ENCODE results near the gene CACNA1C. TPM values are rescaled to one million over a fixed set of nuclear protein-coding genes. Genes with fewer than 3 reads are reported as not detected.

The CACNA1C gene
- total RNA-seq, 1 donor from 2014 or later = 0.14 TPM

DNA sequence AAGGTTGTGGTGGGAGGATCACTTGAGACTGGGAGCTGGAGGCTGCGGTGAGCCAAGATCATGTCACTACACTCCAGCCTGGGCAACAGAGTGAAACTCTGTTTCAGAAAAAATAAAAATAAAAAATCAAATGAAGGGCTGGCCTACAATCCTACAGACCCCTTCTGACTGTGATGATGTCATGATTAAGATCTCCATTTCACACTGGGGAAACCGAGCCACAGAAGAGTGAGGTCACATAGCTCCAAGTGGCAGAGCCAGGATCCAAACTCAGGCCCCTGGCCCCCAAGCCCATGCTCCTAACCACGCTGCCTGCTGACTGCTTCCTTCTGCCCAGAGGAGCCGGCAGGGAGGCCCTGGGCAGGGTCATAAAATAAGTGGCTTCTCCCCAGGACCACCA lies 483.9 kb downstream of the CACNA1C start:
- no peaks in the 10 kb centered on the region for H3K9me3 Mint-ChIP-seq
- no peaks in the 10 kb centered on the region for H3K36me3 Mint-ChIP-seq (ENCODE audit: low read depth)
- H3K4me3 Mint-ChIP-seq (ENCODE audit: low read depth) = no peak overlapping the region
- no peaks in the 10 kb centered on the region for H3K27me3 Mint-ChIP-seq (ENCODE audit: low read depth)
- intact Hi-C loops (cut with micrococcal nuclease) = no loop called here
- H3K27ac Mint-ChIP-seq = no peak overlapping the region
- H3K4me1 Mint-ChIP-seq (ENCODE audit: low read depth) = peaks cover 3% of the 10 kb centered on the region
- DNase-seq (ENCODE audit: low spot score) = no peak

DNA sequence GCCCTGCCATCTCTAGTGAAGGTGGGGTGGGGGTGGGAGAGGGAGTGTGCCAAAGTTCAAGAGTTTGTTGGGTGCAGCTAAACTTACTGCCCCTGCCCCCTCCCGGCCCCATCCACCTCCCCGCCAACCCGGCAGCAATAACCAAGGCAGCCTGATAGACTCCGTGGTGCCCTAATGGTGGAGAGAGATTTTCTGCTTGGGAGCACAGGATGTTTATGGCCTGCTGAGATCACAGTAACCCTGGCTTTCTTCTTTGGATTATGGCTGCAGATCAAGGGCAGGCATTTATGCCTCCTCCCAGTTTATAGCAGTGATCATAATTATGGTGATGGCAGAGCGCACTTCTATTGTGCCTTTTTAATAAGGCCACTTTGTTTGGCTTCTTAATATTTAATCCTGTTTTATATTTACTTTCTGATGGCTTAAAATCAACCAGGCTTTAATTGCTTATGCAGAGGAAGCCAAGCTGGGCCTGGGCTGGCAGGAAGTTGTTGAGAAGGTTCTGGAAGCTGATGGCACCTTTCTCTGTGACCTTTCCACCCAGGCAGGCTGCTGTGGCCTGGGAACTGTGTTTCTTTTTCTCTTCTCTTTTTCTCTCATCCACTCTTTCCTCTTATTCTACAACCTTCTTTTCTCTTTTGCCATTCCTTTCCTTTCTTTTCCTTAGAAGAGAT lies 485.2 kb downstream of the CACNA1C start:
- Mint-ChIP-seq H3K36me3 (ENCODE audit: low read depth) (no peaks in the 10 kb centered on the region), H3K4me1 (ENCODE audit: low read depth) (peaks cover 8% of the 10 kb centered on the region), H3K27me3 (ENCODE audit: low read depth) (no peaks in the 10 kb centered on the region), H3K9me3 (no peaks in the 10 kb centered on the region), H3K4me3 (ENCODE audit: low read depth) (no peak overlapping the region), H3K27ac (no peak overlapping the region)
- intact Hi-C loops (cut with micrococcal nuclease) = no loop called here
- DNase-seq (ENCODE audit: low spot score) = no peak

DNA sequence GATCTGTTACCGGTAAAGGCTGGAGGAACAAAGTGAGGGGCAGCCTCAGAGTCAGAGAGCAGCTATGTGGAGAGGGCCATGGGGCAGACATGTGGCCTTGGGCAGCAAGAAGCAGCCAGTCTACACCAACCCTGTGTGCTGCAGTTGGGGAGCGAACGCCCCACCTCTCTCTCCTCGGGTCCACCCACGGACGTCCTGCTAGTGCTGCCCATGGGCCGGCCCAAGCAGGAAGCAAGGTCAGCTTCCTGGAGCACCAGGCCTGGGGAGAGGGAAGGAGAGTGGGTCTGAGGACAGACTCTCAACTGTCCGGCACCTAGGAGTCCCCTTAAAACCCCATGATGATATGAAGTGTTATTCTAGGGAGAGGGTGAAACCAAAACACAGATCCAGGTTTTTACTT lies 487.2 kb downstream of the CACNA1C start:
- intact Hi-C loops (cut with micrococcal nuclease) = loop anchor here (5.0 kb wide), 1 partner anchor 153 kb away; no protein-coding TSS in a partner anchor
- Mint-ChIP-seq H3K4me1 (ENCODE audit: low read depth) (peaks cover 27% of the 10 kb centered on the region), H3K27ac (no peak overlapping the region), H3K27me3 (ENCODE audit: low read depth) (no peaks in the 10 kb centered on the region), H3K36me3 (ENCODE audit: low read depth) (no peaks in the 10 kb centered on the region), H3K9me3 (no peaks in the 10 kb centered on the region), H3K4me3 (ENCODE audit: low read depth) (no peak overlapping the region)
- DNase-seq (ENCODE audit: low spot score) = no peak

DNA sequence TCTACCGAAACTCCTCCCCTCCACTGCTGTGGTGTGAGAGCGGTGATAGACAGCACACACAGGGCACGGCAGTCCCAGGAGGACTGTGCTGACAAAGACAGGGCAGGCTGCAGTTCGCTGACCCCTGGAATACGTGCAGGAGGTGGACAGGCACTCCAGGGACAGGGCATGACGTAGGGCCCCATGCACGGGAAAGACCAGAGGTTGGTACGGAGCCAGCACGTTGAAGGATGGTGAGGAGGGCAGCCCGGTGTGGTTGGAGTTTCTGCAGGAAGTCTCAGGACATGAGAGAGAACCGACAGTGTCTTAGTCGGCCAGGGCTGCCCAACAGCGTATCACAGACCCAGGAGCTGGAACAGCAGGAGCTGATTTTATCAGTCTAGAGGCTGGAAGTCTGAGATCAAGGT lies 487.8 kb downstream of the CACNA1C start:
- intact Hi-C loops (cut with micrococcal nuclease) = loop anchor here (5.0 kb wide), 1 partner anchor 153 kb away; no protein-coding TSS in a partner anchor
- H3K4me3 Mint-ChIP-seq (ENCODE audit: low read depth) = no peak overlapping the region
- peaks cover 27% of the 10 kb centered on the region for H3K4me1 Mint-ChIP-seq (ENCODE audit: low read depth)
- no peak overlapping the region for H3K27ac Mint-ChIP-seq
- no peaks in the 10 kb centered on the region for H3K9me3 Mint-ChIP-seq
- H3K27me3 Mint-ChIP-seq (ENCODE audit: low read depth) = no peaks in the 10 kb centered on the region
- DNase-seq (ENCODE audit: low spot score) = no peak
- no peaks in the 10 kb centered on the region for H3K36me3 Mint-ChIP-seq (ENCODE audit: low read depth)

DNA sequence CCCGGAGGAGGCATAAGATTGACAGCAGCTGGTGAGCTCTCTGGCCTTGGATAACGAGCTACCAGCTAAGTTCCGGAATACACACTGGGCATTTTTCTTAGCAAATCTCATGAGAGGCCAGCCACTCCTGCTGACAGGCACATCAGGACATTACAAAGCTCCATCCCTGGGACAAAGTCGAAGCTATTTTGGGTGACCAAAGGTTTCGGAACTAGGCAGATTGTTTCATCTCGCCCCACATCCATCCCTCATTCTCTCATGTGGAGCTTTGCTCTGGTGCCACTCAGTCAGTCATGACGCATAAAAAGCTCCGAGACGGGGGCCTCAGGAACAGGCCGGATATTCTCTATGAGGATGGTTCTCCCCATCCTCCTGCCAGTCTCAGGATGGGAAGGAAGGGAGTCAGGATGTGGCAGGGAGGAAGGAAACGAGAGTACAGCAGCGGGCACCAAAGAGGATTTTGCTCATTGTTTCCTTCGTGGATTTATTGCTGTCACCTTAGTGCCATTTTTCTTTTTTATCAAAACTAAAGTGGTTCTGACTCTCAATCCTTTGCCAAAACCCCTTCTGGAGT lies 488.9 kb downstream of the CACNA1C start:
- intact Hi-C loops (cut with micrococcal nuclease) = loop anchor here (2.0 to 5.0 kb wide), 2 partner anchors 13 to 154 kb away; no protein-coding TSS in a partner anchor
- peaks cover 27% of the 10 kb centered on the region for H3K4me1 Mint-ChIP-seq (ENCODE audit: low read depth)
- no peak for DNase-seq (ENCODE audit: low spot score)
- H3K9me3 Mint-ChIP-seq = no peaks in the 10 kb centered on the region
- H3K4me3 Mint-ChIP-seq (ENCODE audit: low read depth) = no peak overlapping the region
- no peak overlapping the region for H3K27ac Mint-ChIP-seq
- H3K27me3 Mint-ChIP-seq (ENCODE audit: low read depth) = no peaks in the 10 kb centered on the region
- no peaks in the 10 kb centered on the region for H3K36me3 Mint-ChIP-seq (ENCODE audit: low read depth)

DNA sequence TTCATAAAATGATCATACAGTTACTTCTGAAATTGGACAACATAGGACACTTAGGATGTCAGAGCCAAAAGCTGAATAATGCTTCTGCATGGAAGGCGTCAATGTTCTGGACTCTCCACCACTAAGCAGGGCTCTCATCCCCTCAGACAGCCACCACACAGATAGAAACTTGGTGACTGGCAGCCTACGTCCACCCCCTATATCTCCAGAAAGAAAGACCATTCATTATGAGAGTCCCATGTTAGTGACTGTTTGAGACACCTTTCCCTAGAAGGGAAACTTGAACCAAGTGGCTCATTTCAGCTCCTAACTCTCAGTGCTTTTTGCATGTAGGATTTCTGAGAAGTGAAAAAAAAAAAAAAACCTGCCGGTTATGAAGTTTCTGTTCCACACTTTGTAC lies 491.0 kb downstream of the CACNA1C start:
- Mint-ChIP-seq H3K27ac (peak overlapping the region; percentile 87), H3K27me3 (ENCODE audit: low read depth) (no peaks in the 10 kb centered on the region), H3K9me3 (no peaks in the 10 kb centered on the region), H3K4me3 (ENCODE audit: low read depth) (no peak overlapping the region), H3K4me1 (ENCODE audit: low read depth) (peaks cover 24% of the 10 kb centered on the region), H3K36me3 (ENCODE audit: low read depth) (no peaks in the 10 kb centered on the region)
- DNase-seq (ENCODE audit: low spot score) = no peak
- intact Hi-C loops (cut with micrococcal nuclease) = loop anchor here (1.0 to 5.0 kb wide), 3 partner anchors 15 to 156 kb away; no protein-coding TSS in a partner anchor

DNA sequence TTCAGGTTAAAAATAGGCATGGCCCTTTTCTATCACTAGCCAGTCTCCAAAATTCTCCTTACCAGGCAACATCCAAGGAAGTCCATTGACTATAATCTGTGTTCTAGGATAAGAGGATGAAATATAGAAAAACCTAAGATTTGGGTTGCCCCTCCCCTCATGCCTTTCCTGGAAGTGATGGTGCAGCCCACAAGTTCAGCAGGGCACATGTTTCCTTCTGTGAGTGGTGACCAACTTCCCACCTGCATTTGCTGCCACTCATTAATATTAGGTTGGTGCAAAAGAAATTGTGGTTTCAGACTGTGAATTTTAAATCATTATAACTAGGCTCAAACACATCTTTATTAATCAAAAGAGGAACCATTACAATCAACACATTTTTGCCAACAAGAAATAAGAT lies 491.4 kb downstream of the CACNA1C start:
- H3K36me3 Mint-ChIP-seq (ENCODE audit: low read depth) = no peaks in the 10 kb centered on the region
- no peak for DNase-seq (ENCODE audit: low spot score)
- H3K4me3 Mint-ChIP-seq (ENCODE audit: low read depth) = no peak overlapping the region
- no peaks in the 10 kb centered on the region for H3K9me3 Mint-ChIP-seq
- peak overlapping the region; percentile 87 for H3K27ac Mint-ChIP-seq
- peaks cover 24% of the 10 kb centered on the region for H3K4me1 Mint-ChIP-seq (ENCODE audit: low read depth)
- intact Hi-C loops (cut with micrococcal nuclease) = loop anchor here (1.0 to 5.0 kb wide), 2 partner anchors 31 to 157 kb away; no protein-coding TSS in a partner anchor
- H3K27me3 Mint-ChIP-seq (ENCODE audit: low read depth) = no peaks in the 10 kb centered on the region

DNA sequence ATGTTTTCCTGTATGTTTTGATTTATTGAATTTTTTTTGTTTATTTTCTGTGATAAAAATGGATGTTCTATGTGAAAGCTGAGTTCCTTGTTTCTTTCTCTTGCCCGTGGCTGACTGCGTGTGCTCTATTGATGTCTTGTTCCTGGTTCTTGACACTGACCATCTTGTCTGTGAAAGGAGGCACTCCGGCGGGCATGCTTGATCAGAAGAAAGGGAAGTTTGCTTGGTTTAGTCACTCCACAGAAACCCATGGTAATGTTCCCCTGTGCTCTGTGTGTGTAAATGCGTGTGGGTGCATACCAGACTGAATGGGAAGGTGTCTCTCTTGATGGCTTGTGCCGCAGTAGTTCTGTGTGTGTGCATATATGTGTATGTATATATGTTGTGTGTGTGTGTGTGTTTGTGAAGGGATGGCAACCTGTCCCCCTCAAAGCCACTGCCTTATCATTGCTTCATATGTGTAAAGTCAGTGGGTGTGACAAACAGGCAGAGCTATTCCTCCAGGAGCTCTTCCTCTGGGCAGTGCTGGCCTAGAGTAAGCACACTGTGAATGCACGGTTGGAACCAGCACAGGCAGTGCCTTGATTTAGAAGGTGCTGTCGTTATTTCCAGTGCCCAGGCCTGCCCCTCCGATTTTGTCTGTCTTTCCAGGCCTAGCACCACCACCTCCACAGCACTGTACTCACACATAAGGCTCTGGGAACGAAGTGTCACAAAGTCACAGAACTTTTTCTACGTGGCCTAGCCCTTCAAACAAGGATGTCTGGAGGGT lies 494.7 kb downstream of the CACNA1C start:
- H3K27ac Mint-ChIP-seq = no peak overlapping the region
- H3K36me3 Mint-ChIP-seq (ENCODE audit: low read depth) = no peaks in the 10 kb centered on the region
- no peaks in the 10 kb centered on the region for H3K9me3 Mint-ChIP-seq
- no peak overlapping the region for H3K4me3 Mint-ChIP-seq (ENCODE audit: low read depth)
- H3K4me1 Mint-ChIP-seq (ENCODE audit: low read depth) = peaks cover 21% of the 10 kb centered on the region
- no peaks in the 10 kb centered on the region for H3K27me3 Mint-ChIP-seq (ENCODE audit: low read depth)
- intact Hi-C loops (cut with micrococcal nuclease) = no loop called here
- DNase-seq (ENCODE audit: low spot score) = no peak

DNA sequence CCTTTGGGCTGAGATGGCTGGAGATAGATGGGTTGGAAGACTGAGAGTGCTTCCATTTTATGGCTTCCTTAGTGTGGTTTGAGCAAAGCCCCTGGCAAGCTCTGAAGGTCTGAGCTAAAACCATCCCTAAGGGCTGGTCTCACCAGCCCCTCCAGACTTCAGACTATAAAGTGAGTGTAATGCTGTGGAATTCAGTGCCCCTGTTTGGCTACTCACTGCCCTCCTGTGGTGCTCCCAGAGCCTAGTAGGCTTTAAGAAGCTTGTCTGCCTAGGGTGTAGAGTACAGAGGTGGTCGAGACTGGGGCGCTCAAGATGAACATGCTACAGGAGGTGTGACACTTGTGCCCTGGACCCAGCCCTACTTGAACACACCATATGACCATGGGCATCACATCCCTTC lies 495.3 kb downstream of the CACNA1C start:
- Mint-ChIP-seq H3K36me3 (ENCODE audit: low read depth) (no peaks in the 10 kb centered on the region), H3K4me3 (ENCODE audit: low read depth) (no peak overlapping the region), H3K27me3 (ENCODE audit: low read depth) (no peaks in the 10 kb centered on the region), H3K9me3 (no peaks in the 10 kb centered on the region), H3K4me1 (ENCODE audit: low read depth) (peaks cover 19% of the 10 kb centered on the region), H3K27ac (no peak overlapping the region)
- intact Hi-C loops (cut with micrococcal nuclease) = no loop called here
- no peak for DNase-seq (ENCODE audit: low spot score)

DNA sequence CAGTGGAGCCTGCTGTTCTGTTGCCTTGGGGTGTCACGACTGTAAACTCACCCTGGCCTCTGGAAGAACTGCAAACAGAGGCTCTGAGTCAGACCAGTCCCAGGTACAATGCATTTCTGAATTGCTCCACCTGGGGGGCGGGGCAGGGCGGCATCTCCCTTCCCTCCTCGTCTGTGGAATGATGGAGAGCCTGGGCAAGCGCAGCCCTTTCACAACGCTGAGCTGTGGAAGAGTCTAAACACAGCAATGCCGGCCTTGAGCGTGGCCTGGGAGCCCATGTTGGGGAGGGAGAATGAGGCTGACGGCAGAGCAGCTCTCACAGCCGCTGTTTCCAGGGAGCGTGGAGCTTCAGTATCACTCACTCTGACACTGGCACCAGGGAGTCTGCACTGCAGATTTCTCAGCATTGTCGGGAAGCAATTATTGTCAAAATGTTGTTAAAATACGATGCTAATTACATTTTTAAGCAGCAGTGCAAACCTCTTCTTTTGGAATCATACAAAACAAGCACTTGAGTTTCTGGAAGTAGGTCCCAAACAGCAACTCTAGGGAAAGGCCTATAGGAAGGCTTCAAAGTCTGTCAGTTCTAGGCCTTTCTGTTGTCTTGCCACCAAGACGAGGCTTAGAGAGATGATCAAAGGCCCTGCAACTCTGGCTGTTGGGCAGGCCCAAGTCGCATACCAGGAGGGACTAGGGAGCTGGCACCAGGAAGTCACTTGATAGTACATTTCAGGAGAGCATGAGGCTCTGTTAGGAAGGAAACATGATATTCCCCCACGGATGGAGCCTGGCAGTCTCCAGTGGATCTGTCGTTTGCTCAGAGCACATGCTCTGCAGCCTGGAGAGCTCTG lies 498.0 kb downstream of the CACNA1C start:
- H3K27me3 Mint-ChIP-seq (ENCODE audit: low read depth) = no peaks in the 10 kb centered on the region
- no peaks in the 10 kb centered on the region for H3K9me3 Mint-ChIP-seq
- DNase-seq (ENCODE audit: low spot score) = no peak
- no peaks in the 10 kb centered on the region for H3K36me3 Mint-ChIP-seq (ENCODE audit: low read depth)
- H3K4me3 Mint-ChIP-seq (ENCODE audit: low read depth) = no peak overlapping the region
- H3K27ac Mint-ChIP-seq = no peak overlapping the region
- no peaks in the 10 kb centered on the region for H3K4me1 Mint-ChIP-seq (ENCODE audit: low read depth)
- intact Hi-C loops (cut with micrococcal nuclease) = no loop called here

DNA sequence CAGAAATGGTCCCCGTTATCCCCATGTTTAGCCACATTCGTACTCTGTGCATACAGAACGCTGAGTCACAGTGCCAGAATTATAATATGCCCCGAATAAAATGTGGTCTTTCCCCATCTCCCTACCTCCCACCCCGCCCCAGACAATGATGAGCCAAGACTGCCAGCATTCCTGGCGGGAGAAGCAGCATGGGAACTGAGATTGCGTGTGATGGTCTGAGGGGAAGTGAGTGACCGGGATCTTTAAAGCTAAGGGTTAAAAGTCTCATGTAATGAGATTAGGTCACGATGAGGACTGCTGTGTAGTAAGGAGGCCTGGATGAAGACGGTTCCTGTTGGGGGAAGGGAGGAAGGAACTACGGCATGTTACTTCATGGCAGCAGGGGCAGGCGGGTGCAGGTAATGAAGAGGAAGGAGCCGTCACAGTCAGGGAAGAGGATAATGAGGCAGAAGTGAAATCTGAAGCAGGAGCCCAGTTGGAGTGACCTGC lies 498.7 kb downstream of the CACNA1C start:
- H3K9me3 Mint-ChIP-seq = no peaks in the 10 kb centered on the region
- H3K4me1 Mint-ChIP-seq (ENCODE audit: low read depth) = no peaks in the 10 kb centered on the region
- no peak overlapping the region for H3K27ac Mint-ChIP-seq
- peaks cover under 1% of the 10 kb centered on the region for H3K27me3 Mint-ChIP-seq (ENCODE audit: low read depth)
- DNase-seq (ENCODE audit: low spot score) = no peak
- H3K4me3 Mint-ChIP-seq (ENCODE audit: low read depth) = no peak overlapping the region
- no peaks in the 10 kb centered on the region for H3K36me3 Mint-ChIP-seq (ENCODE audit: low read depth)
- intact Hi-C loops (cut with micrococcal nuclease) = no loop called here

DNA sequence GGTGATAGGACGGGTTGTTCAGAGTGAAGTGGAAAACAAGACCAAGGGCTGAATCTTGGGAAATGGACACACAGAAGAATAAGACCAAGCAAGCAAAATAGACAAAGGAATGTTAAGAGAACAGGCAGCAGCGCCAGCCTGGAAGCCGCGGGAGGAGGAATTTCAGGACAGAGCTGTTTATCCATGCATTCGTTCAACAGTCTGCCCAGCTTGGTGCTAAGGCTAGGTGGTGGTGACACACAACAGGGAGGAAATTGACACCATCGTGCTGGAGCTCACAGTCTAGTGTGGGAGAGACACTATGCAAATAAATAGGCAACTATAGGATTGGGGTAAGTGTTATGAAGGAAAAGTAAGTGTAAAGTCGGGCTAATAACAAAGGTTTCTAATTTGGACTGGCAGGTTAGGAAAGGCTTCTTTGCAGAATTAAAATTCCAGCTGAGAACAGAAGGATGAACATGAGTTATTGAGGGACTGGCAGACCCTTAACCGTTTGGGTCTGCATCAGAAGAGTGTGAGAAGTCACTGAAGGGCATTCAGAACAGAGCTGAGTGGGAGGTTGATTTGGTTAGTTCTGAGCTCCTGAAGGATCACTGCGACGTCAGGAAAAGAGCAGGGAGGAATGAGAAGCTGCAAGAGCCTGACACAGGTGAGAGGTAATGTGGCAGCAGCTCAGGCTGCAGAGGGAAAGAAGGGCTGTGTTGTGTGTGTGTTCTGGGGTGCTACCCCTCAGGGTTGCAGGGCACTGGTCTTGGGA lies 499.4 kb downstream of the CACNA1C start:
- no peaks in the 10 kb centered on the region for H3K9me3 Mint-ChIP-seq
- H3K4me3 Mint-ChIP-seq (ENCODE audit: low read depth) = no peak overlapping the region
- peaks cover 5% of the 10 kb centered on the region for H3K27me3 Mint-ChIP-seq (ENCODE audit: low read depth)
- no peaks in the 10 kb centered on the region for H3K36me3 Mint-ChIP-seq (ENCODE audit: low read depth)
- no peak overlapping the region for H3K27ac Mint-ChIP-seq
- intact Hi-C loops (cut with micrococcal nuclease) = no loop called here
- DNase-seq (ENCODE audit: low spot score) = no peak
- H3K4me1 Mint-ChIP-seq (ENCODE audit: low read depth) = no peaks in the 10 kb centered on the region
